Esophagus muscularis mucosa (tissue), 4 donors: ENCODE data around the gene INCENP. TPM values are rescaled to one million over a fixed set of nuclear protein-coding genes. Genes with fewer than 3 reads are reported as not detected.
A peak's percentile ranks its signal among the peaks of the same experiment; 100 is the strongest.

Experiments used
- DNase-seq: peaks from one replicate; pipeline ENCODE4 v3.0.0-alpha.2; 2017; ENCODE audit errors: extremely low spot score
- H3K27ac ChIP-seq, 4 donors: fragments of 200-600 bp; sonication (generic); replicated peaks in 1 of 4; 1 replicate in 3 of 4; 2 replicates in 1 of 4; pipeline ENCODE4 v1.5.1; 2016 to 2019; ENCODE audit warnings: mild to moderate bottlenecking in 1 of 4
- H3K27me3 ChIP-seq, 4 donors: fragments of 200-600 bp; sonication (generic); one replicate each; pipeline versions ENCODE4 v1.5.1 to v1.6.0; 2016 to 2019
- H3K36me3 ChIP-seq, 4 donors: fragments of 200-600 bp; sonication (generic); one replicate each; pipeline ENCODE4 v1.5.1; 2016 to 2019
- H3K4me1 ChIP-seq, 4 donors: fragments of 200-600 bp; sonication (generic); one replicate each; pipeline ENCODE4 v1.5.1; 2016 to 2019
- H3K4me3 ChIP-seq, 4 donors: fragments of 200-600 bp; sonication (generic); 1 replicate in 2 of 4; 2 replicates in 2 of 4; pipeline ENCODE4 v1.5.1; 2016 to 2019; ENCODE audit warnings: mild to moderate bottlenecking in 4 of 4, moderate library complexity in 1 of 4
- H3K9me3 ChIP-seq, 4 donors: fragments of 200-600 bp; sonication (generic); 1 replicate in 3 of 4; 2 replicates in 1 of 4; pipeline ENCODE4 v1.5.1; 2016 to 2019
- EP300 ChIP-seq: sonication (generic); formaldehyde crosslinking; IDR thresholded peaks from one replicate; pipeline ENCODE4 v1.6.1; 2017; ENCODE audit warnings: antibody characterized with exemption
- POLR2A ChIP-seq: fragments of 450-650 bp; IDR thresholded peaks from one replicate; pipeline ENCODE4 v1.6.1; 2017; ENCODE audit warnings: antibody characterized with exemption, moderate library complexity, mild to moderate bottlenecking, low read depth
- POLR2AphosphoS5 ChIP-seq, 2 donors: sonication (generic); formaldehyde crosslinking; IDR thresholded peaks; one replicate each; pipeline ENCODE4 v1.6.1; 2017; ENCODE audit warnings: antibody characterized with exemption in 2 of 2
- WGBS: methylation state at CpG from one replicate; pipeline ENCODE4 v1.1.5; 2018; 5-methylcytosine and 5-hydroxymethylcytosine counted together
- intact Hi-C: fragments of 100-400 bp; cut with DNase I; formaldehyde crosslinking; loops from one replicate; pipeline ENCODE4 v1.15.1; 2023
- total RNA-seq, 4 donors: library from RNA; depleted of rRNA; stranded (reverse); fragments of >200 nt; gene quantifications; one replicate each; pipeline versions ENCODE4 v1.1.0 to v1.2.1, GENCODE V29; 2016
- TF ChIP-seq, protein P1 (sequence below), 3 experiments: fragments of 200-600 bp in 2 of 3; fragments of 450-650 bp in 1 of 3; sonication (generic) in 2 of 3; IDR thresholded peaks; one replicate each; pipeline ENCODE4 v1.5.1; 2017 to 2019; ENCODE audit warnings: antibody characterized with exemption in 3 of 3, mild to moderate bottlenecking in 2 of 3, moderate library complexity in 1 of 3

Gene INCENP
- total RNA-seq, 4 donors from 2014 or later: 13.8 to 20.3 (median 16.0) TPM

GRCh38 chr11:62103986-62104385, 19.8 kb upstream of the INCENP start:
- Histone ChIP-seq H3K4me1 (peaks cover 21 to 34% (median 26%) of the 10 kb centered on the region in 4 donors), H3K9me3 (no peaks in the 10 kb centered on the region), H3K27me3 (no peaks in the 10 kb centered on the region), H3K36me3 (no peaks in the 10 kb centered on the region), H3K4me3 (no peak overlapping the region), H3K27ac (peak overlapping the region; percentile 61 to 80 (median 68))
- no peak for DNase-seq
- WGBS: 49% methylated on average over 3 of the region's 3 CpGs
- intact Hi-C loops: no loop called here
- TF ChIP-seq POLR2A (no peak), EP300 (no peak), POLR2AphosphoS5 (IDR thresholded peaks at IDR 0.05) (no peak)
- TF ChIP-seq, protein P1, sequence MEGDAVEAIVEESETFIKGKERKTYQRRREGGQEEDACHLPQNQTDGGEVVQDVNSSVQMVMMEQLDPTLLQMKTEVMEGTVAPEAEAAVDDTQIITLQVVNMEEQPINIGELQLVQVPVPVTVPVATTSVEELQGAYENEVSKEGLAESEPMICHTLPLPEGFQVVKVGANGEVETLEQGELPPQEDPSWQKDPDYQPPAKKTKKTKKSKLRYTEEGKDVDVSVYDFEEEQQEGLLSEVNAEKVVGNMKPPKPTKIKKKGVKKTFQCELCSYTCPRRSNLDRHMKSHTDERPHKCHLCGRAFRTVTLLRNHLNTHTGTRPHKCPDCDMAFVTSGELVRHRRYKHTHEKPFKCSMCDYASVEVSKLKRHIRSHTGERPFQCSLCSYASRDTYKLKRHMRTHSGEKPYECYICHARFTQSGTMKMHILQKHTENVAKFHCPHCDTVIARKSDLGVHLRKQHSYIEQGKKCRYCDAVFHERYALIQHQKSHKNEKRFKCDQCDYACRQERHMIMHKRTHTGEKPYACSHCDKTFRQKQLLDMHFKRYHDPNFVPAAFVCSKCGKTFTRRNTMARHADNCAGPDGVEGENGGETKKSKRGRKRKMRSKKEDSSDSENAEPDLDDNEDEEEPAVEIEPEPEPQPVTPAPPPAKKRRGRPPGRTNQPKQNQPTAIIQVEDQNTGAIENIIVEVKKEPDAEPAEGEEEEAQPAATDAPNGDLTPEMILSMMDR (IDR thresholded peaks at IDR 0.05): no peak

DNA sequence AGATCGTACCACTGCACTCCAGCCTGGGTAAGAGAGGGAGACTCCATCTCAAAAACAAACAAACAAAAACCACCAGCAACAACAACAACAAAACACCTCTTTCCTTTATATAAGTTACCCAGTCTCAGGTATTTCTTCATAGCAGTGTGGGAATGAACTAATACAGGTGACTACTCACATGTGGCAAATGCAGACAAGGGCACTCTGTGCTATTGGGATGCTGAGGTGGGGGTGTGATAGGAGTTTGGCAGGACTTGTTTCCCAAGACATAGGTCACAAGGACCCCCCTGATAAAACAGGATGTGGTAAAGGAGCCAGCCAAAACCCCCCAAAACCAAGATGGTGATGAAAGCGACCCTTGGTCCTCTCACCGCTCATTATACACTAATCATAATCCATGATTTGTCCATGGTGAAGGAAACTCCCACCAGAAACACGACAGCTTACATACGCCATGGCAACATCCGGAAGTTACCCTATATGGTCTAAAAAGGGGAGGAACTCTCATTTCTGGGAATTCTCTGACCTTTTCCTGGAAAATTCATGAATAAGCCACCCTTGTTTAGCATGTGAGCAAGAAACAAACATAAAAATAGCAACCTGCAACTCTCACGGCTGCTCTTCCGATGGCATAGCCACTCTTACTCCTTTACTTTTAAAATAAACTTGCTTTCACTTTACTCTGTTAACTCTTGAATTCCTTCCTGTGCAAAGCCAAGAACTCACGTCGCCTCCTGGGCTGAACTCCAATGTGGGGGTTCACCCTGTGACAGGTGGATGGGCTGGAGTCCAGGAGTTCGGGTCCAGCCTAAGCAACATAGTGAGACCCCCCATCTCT, 18.8 kb upstream of the INCENP start:
- no peaks in the 10 kb centered on the region for H3K27me3 ChIP-seq
- no peaks in the 10 kb centered on the region for H3K9me3 ChIP-seq
- peak overlapping the region; percentile 61 to 80 (median 68) for H3K27ac ChIP-seq
- TF ChIP-seq POLR2AphosphoS5 (IDR thresholded peaks at IDR 0.05) (peak; percentile 50 to 71), POLR2A (no peak), EP300 (peak; percentile 4)
- TF ChIP-seq, protein P1 (IDR thresholded peaks at IDR 0.05): no peak
- peaks cover 21 to 34% (median 26%) of the 10 kb centered on the region in 4 donors for H3K4me1 ChIP-seq
- intact Hi-C loops: loop anchor here (5.0 kb wide), 3 partner anchors 208 to 358 kb away; no protein-coding TSS in a partner anchor
- H3K4me3 ChIP-seq: peak overlapping the region; percentile 36 to 45 (median 43)
- H3K36me3 ChIP-seq: no peaks in the 10 kb centered on the region
- no peak for DNase-seq
- WGBS: 24% methylated on average over 11 of the region's 11 CpGs

DNA sequence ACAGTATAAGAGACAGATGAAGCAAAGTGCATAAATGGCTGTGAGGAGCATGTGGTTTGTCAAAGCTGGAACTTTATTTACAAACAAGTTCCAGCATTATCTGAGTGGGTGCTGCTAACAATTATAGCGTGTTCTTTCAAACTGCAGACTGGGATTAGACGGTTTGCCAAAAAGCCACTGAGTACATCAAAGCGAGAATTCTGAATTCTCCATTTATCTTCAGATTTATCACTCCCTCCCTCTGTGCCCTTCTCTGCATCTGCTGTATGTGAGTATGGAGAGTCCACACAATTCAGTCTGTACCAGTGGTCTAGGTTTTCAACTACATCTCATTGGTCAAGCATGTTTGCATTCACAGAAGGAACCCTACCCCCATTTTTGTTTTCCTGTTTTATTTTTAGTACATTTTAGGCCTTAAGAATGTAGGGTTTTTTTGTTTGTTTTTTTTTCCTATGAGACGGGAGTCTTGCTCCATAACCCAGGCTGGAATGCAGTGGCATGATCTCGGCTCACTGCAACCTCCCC, 18.1 kb upstream of the INCENP start:
- Histone ChIP-seq H3K27ac (peak overlapping the region; percentile 61 to 80 (median 68)), H3K36me3 (no peaks in the 10 kb centered on the region), H3K4me3 (peak overlapping the region; percentile 36 to 45 (median 43)), H3K27me3 (no peaks in the 10 kb centered on the region), H3K9me3 (no peaks in the 10 kb centered on the region), H3K4me1 (peaks cover 21 to 34% (median 26%) of the 10 kb centered on the region in 4 donors)
- no peak for TF ChIP-seq POLR2A
- no peak for TF ChIP-seq POLR2AphosphoS5 (IDR thresholded peaks at IDR 0.05)
- TF ChIP-seq, protein P1 (IDR thresholded peaks at IDR 0.05): no peak
- no peak for TF ChIP-seq EP300
- intact Hi-C loops: loop anchor here (5.0 kb wide), 3 partner anchors 208 to 358 kb away; no protein-coding TSS in a partner anchor
- 21% methylated on average over 5 of the region's 5 CpGs for WGBS
- DNase-seq: no peak

DNA sequence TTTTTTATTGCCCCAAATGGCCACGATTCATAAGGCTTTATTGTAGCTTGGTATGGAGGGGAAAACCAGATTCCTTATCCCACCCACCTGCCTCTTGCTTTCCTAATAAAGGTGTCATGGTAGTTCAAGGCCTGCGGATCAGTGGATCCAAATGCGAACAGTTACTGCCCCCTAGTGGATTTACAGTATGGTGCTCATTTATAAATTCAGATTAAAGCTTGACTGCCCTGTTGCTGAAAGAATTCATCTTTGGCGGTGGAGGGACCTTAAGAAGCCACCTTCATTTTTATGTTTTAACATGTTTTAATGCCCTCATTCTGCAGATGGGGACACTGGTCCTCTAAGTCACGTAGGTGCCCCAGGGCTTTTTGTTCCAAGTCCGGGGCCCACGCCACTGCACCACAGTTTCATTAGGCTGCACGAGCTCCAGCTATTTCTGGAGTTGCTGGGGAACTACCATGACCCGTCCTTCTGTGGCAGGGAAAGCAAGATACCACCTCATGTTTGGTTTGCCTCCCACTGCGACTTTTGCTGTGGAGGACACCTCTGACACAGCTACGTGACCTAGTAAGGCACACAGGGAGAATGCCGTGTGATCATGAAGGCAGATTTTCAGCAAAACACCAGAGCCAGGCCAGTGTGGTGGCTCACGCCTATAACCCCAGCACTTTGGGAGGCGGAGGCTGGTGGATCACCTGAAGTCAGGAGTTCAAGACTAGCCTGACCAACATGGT, 15.6 kb upstream of the INCENP start:
- Histone ChIP-seq H3K27ac (no peak overlapping the region), H3K4me3 (no peak overlapping the region), H3K27me3 (no peaks in the 10 kb centered on the region), H3K36me3 (no peaks in the 10 kb centered on the region), H3K9me3 (no peaks in the 10 kb centered on the region), H3K4me1 (peaks cover 21 to 46% (median 33%) of the 10 kb centered on the region in 4 donors)
- no peak for TF ChIP-seq EP300
- TF ChIP-seq, protein P1 (IDR thresholded peaks at IDR 0.05): peak; percentile 75 to 84 (median 84)
- intact Hi-C loops: loop anchor here (5.0 kb wide), 3 partner anchors 211 to 361 kb away; no protein-coding TSS in a partner anchor
- DNase-seq: no peak
- 44% methylated on average over 13 of the region's 14 CpGs for WGBS
